ENCODE results near the gene BCAR1. TPM values are rescaled to one million over a fixed set of nuclear protein-coding genes. Genes with fewer than 3 reads are reported as not detected.
A peak's percentile ranks its signal among the peaks of the same experiment; 100 is the strongest.
"Not testable (repeated sequence)": the region's sequence is repeated elsewhere in the genome, so short reads cannot be mapped to it uniquely, and the experiment has no call there.

BCAR1 gene
- total and polyA plus RNA-seq, 2 experiments from 2014 or later: 37.9 to 140 TPM

- TF ChIP-seq CTCF (conservative IDR thresholded peaks at IDR 0.05; ENCODE audit: low read depth in 2 of 2) (no peak), ZNF462 (CRISPR knock-in tag; IDR thresholded peaks at IDR 0.05) (no peak), EZH2phosphoT487 (IDR thresholded peaks at IDR 0.05; ENCODE audit: unreplicated experiment) (no peak), NANOG (IDR thresholded peaks at IDR 0.05; ENCODE audit: borderline replicate concordance) (no peak)
Observed at GRCh38 chr16:75243667-75244224, 7.7 kb downstream of the BCAR1 start (continued).

GRCh38 chr16:75242436-75243078 is 8.9 kb downstream of the BCAR1 start:
- H3K27ac Mint-ChIP-seq; H3K4me3 ChIP-seq; H2AFZ ChIP-seq; H3K4me3 Mint-ChIP-seq; H3K36me3 ChIP-seq (ENCODE audit: insufficient read depth); ATAC-seq; DNase-seq (ENCODE audit: low spot score); H3K9me3 Mint-ChIP-seq; H3K4me2 ChIP-seq; H3K9me2 ChIP-seq (ENCODE audit: insufficient read depth); H3K27me3 ChIP-seq (ENCODE audit: insufficient read depth): not testable (repeated sequence)
- Mint-ChIP-seq H3K36me3 (ENCODE audit: low read depth) (peaks cover 39% of the 10 kb centered on the region), H3K27me3 (ENCODE audit: insufficient read depth, low read depth, poor library complexity) (peaks cover 29% of the 10 kb centered on the region), H3K4me1 (peaks cover 59% of the 10 kb centered on the region)
- Histone ChIP-seq H4K20me1 (replicated peaks; ENCODE audit: insufficient read depth) (peaks cover 29% of the 10 kb centered on the region), H3F3A (replicated peaks; ENCODE audit: low read depth) (0 out of 2 replicates have a peak, but pooled peaks cover 11% of the 10 kb centered on the region), H3K27ac (ENCODE audit: low read depth) (peak overlapping the region; percentile 93; the same call in 1 of the 2 replicates), H3K4me1 (ENCODE audit: insufficient read depth) (peaks cover 30% of the 10 kb centered on the region), H3K79me2 (replicated peaks; ENCODE audit: insufficient read depth) (peaks cover 85% of the 10 kb centered on the region)
